A549 (cell line): ENCODE measurements around the gene CFI. TPM values are rescaled to one million over a fixed set of nuclear protein-coding genes. Genes with fewer than 3 reads are reported as not detected.

Experiments
- ATAC-seq, 2 experiments: fragments of 200-7000 bp in 1 of 2; fragments of >200 bp in 1 of 2; cut with Nextera tagmentation in 1 of 2; cut with Tn5 transposase in 1 of 2; 3 replicates each; pipeline versions ENCODE4 v1.8.0 to v1.9.1; 2018 to 2020; ENCODE audit warnings: mild to moderate bottlenecking in 1 of 2, moderate library complexity in 1 of 2
- CTCF ChIA-PET: fragments of 300-600 bp; sonication (Branson Sonifier 250); formaldehyde crosslinking; extraction: SDS; loops from one replicate; lab custom pipeline; 2021; ENCODE audit warnings: antibody characterized with exemption, inconsistent platforms; lab: Yijun Ruan, JAX
- POLR2A ChIA-PET: fragments of 350-600 bp; formaldehyde crosslinking; extraction: SDS; loops from one replicate; lab custom pipeline; 2021; ENCODE audit warnings: antibody characterized with exemption, inconsistent platforms; lab: Yijun Ruan, JAX
- DNase-seq, 2 experiments: peaks; one replicate each; pipeline versions ENCODE4 v3.0.0 to v3.0.0-alpha.2; 2011 to 2016; ENCODE audit warnings: low read depth in 1 of 2, low spot score in 1 of 2
- FAIRE-seq: peaks from 2 replicates; lab custom pipeline; 2011; peaks lifted over from hg19 to GRCh38; lab: Jason Lieb, UNC
- H3K27ac ChIP-seq, 2 experiments: fragments of >200 bp; sonication (Bioruptor Twin); formaldehyde crosslinking; 3 replicates each; pipeline ENCODE4 v1.5.1; 2016 to 2017
- H3K4me1 ChIP-seq: fragments of >200 bp; sonication (Bioruptor Twin); formaldehyde crosslinking; 3 replicates; pipeline ENCODE4 v1.6.1; 2016
- H3K4me2 ChIP-seq: fragments of >200 bp; sonication (Bioruptor Twin); formaldehyde crosslinking; 3 replicates; pipeline ENCODE4 v1.6.1; 2016
- H3K4me3 ChIP-seq: fragments of >200 bp; sonication (Bioruptor Twin); formaldehyde crosslinking; 3 replicates; pipeline ENCODE4 v1.5.1; 2016
- H3K9me3 ChIP-seq: fragments of >200 bp; sonication (Bioruptor Twin); formaldehyde crosslinking; 3 replicates; pipeline ENCODE4 v1.6.1; 2016
- CBX2 ChIP-seq: fragments of 200-600 bp; sonication (generic); IDR thresholded peaks from 2 replicates; pipeline ENCODE4 v1.6.1; 2016; ENCODE audit warnings: low read depth, mild to moderate bottlenecking, borderline replicate concordance
- CEBPB ChIP-seq, 2 experiments: fragments of >200 bp in 1 of 2; sonication (Bioruptor Twin) in 1 of 2; formaldehyde crosslinking in 1 of 2; IDR thresholded peaks; 2 replicates each; pipeline ENCODE4 v1.6.1; 2012 to 2016
- CHD2 ChIP-seq: fragments of 150-350 bp; IDR thresholded peaks from 2 replicates; pipeline ENCODE4 v1.6.1; 2014; ENCODE audit warnings: low read length; ENCODE audit not compliant: partially characterized antibody
- EHF ChIP-seq: fragments of 250-450 bp; sonication (Bioruptor Pico); IDR thresholded peaks from 2 replicates; pipeline ENCODE4 v1.5.0; 2020; ENCODE audit warnings: mild to moderate bottlenecking
- HOXA7 ChIP-seq: fragments of 250-450 bp; sonication (Bioruptor Pico); IDR thresholded peaks from 2 replicates; pipeline ENCODE4 v1.5.0; 2020; ENCODE audit warnings: mild to moderate bottlenecking, moderate library complexity
- HOXB13 ChIP-seq: fragments of 250-450 bp; sonication (Bioruptor Pico); IDR thresholded peaks from 2 replicates; pipeline ENCODE4 v1.5.0; 2020; ENCODE audit warnings: low read depth, mild to moderate bottlenecking, moderate library complexity
- MAFK ChIP-seq: fragments of 450-650 bp; IDR thresholded peaks from 2 replicates; pipeline ENCODE4 v1.6.1; 2014; ENCODE audit not compliant: partially characterized antibody
- NR3C1 ChIP-seq: fragments of >200 bp; sonication (Bioruptor Twin); formaldehyde crosslinking; IDR thresholded peaks from 3 replicates; pipeline ENCODE4 v1.6.1; 2017
- PHF8 ChIP-seq: fragments of 200-600 bp; sonication (generic); IDR thresholded peaks from 2 replicates; pipeline ENCODE4 v1.6.1; 2016; ENCODE audit warnings: low read depth, mild to moderate bottlenecking, antibody characterized with exemption, moderate library complexity, borderline replicate concordance
- RAD21 ChIP-seq, 2 experiments: fragments of >200 bp in 1 of 2; sonication (Bioruptor Twin) in 1 of 2; formaldehyde crosslinking in 1 of 2; IDR thresholded peaks in 1 of 2; conservative IDR thresholded peaks in 1 of 2; 2 replicates in 1 of 2; 3 replicates in 1 of 2; pipeline ENCODE4 v1.6.1; 2012 to 2018; ENCODE audit warnings: inconsistent platforms in 1 of 2
- RCOR1 ChIP-seq: fragments of 150-350 bp; IDR thresholded peaks from 2 replicates; pipeline ENCODE4 v1.6.1; 2014; ENCODE audit warnings: antibody characterized with exemption, low read length, low read depth
- RFX5 ChIP-seq: fragments of 450-650 bp; IDR thresholded peaks from 2 replicates; pipeline ENCODE4 v1.7.1; 2014; ENCODE audit warnings: antibody characterized with exemption, mild to moderate bottlenecking, moderate library complexity
- SMC3 ChIP-seq: fragments of >200 bp; sonication (Bioruptor Twin); formaldehyde crosslinking; IDR thresholded peaks from 3 replicates; pipeline ENCODE4 v1.6.1; 2018; ENCODE audit warnings: inconsistent platforms
- TFCP2L1 ChIP-seq: fragments of 250-450 bp; sonication (Bioruptor Pico); IDR thresholded peaks from 2 replicates; pipeline ENCODE4 v1.5.0; 2021; ENCODE audit warnings: mild to moderate bottlenecking
- ZSCAN20 ChIP-seq: fragments of 250-450 bp; sonication (Bioruptor Pico); IDR thresholded peaks from 2 replicates; pipeline ENCODE4 v1.8.0; 2022; ENCODE audit warnings: mild to moderate bottlenecking, moderate library complexity
- WGBS: methylation state at CpG from one replicate; pipeline ENCODE4 v1.1.6; 2017; ENCODE audit errors: missing lambda C conversion rate; 5-methylcytosine and 5-hydroxymethylcytosine counted together
- polyA plus RNA-seq, 4 experiments: library from polyadenylated mRNA; depleted of rRNA in 3 of 4; stranded (reverse); fragments of >200 nt; fragmentation: RNase III in 1 of 4; extraction: RNeasy Plus Mini Kit Qiagen cat#74134 plus additional on column Dnase treatment in 1 of 4; gene quantifications; 2 replicates in 3 of 4; 3 replicates in 1 of 4; pipeline ENCODE4 v1.2.3, GENCODE V29; 2011 to 2017
- TF ChIP-seq, protein P1 (sequence below): fragments of >200 bp; sonication (Bioruptor Twin); formaldehyde crosslinking; IDR thresholded peaks from 3 replicates; pipeline ENCODE4 v1.5.1; 2016

The CFI gene
- polyA plus RNA-seq, 2 of the 4 experiments (the other 2 are of a cell fraction), result 2.6 to 2.8 TPM

- WGBS, result 5% methylated on average over 4 of the region's 4 CpGs
- no peak overlapping the region for H3K4me2 ChIP-seq
- ChIA-PET POLR2A (no interaction called here), CTCF (interaction anchor here (0.6 to 2.8 kb wide), 10 partner anchors 8 to 382 kb away, joined by 3 to 7 read pairs (median 4); partner anchors contain the start of genes CASP6 and GAR1)
- H3K27ac ChIP-seq, result no peak overlapping the region
- H3K4me1 ChIP-seq, result no peaks in the 10 kb centered on the region
- peak; percentile 22 to 59 for DNase-seq
- H3K9me3 ChIP-seq, result no peaks in the 10 kb centered on the region
- no peak for FAIRE-seq
- no peak overlapping the region for H3K4me3 ChIP-seq
- TF ChIP-seq, protein P1, sequence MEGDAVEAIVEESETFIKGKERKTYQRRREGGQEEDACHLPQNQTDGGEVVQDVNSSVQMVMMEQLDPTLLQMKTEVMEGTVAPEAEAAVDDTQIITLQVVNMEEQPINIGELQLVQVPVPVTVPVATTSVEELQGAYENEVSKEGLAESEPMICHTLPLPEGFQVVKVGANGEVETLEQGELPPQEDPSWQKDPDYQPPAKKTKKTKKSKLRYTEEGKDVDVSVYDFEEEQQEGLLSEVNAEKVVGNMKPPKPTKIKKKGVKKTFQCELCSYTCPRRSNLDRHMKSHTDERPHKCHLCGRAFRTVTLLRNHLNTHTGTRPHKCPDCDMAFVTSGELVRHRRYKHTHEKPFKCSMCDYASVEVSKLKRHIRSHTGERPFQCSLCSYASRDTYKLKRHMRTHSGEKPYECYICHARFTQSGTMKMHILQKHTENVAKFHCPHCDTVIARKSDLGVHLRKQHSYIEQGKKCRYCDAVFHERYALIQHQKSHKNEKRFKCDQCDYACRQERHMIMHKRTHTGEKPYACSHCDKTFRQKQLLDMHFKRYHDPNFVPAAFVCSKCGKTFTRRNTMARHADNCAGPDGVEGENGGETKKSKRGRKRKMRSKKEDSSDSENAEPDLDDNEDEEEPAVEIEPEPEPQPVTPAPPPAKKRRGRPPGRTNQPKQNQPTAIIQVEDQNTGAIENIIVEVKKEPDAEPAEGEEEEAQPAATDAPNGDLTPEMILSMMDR, result peak; percentile 51
- TF ChIP-seq HOXB13 (CRISPR knock-in tag) (no peak), SMC3 (peak; percentile 58), RAD21 (conservative IDR thresholded peaks at IDR 0.05 in 1 of 2, IDR thresholded peaks at IDR 0.05 in 1 of 2) (peak; percentile 53 to 59)
- ATAC-seq, result peak; percentile 80 to 90
These were observed 2.2 kb upstream of the CFI start for GRCh38 chr4:109803924-109804571.

DNA sequence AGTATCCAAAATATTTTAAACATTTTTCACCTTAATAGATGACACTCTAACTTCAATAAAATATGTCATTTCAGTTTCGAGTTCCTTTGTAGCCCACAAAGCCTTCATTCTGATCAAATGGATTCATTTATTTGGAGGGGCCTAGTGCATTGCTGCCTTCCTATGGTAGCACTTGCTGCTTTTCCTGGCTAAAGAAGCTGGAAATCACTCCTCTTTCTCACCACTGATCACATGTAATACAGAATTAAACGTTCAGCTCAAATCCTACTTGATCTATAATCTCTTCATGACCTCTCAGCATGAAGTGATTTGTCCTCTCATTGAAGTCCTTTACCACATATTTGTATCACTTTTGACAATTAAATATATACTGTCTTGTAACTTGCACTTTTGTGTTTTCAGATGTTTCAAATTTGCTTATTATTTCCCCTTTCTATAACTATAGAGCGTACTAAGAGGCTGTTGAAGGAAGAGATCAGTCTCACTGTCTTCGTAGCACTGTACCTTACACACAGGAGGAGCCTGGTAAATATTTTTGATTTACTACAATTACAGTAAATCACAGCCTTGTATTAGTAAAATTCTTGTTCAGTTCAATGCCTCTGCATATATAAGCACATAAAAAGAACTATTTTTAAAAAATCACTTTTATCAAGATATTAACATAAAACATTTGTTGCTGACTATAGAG lies 555 bp downstream of the CFI start:
- DNase-seq (no peak), ATAC-seq (no peak)

DNA sequence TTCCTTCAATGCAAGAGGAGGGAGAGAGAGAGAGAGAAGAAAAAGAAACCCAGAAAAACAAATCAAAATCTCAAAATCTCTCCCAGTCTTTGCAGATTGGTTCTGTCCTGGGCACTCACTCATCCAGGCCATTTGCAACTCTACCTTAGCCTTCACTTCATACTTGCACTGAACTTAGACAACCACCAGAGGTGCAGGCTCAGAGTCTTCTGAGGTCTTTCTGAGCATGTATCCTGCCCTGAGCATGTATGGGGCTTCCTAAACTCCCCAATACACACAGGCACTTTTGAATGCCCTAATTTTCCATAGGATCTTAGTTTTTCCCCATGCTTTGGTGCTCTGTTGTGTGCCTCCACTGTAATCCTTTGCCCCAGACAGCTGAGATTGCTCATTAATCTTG lies 2.9 kb downstream of the CFI start:
- H3K4me3 ChIP-seq, result no peak overlapping the region
- TF ChIP-seq CEBPB (IDR thresholded peaks at IDR 0.05) (no peak), ZSCAN20 (CRISPR knock-in tag) (no peak), RFX5 (no peak), CHD2 (no peak), MAFK (no peak), RCOR1 (no peak), PHF8 (no peak), EHF (no peak), TFCP2L1 (CRISPR knock-in tag) (no peak), HOXB13 (CRISPR knock-in tag) (no peak), CBX2 (no peak), NR3C1 (no peak)
- TF ChIP-seq, all 56 proteins: peak for 0
- FAIRE-seq (no peak), ATAC-seq (peak; percentile 50 to 68; a peak in 3 of 6 replicates), DNase-seq (no peak)
- no peaks in the 10 kb centered on the region for H3K4me1 ChIP-seq
- no peak overlapping the region for H3K4me2 ChIP-seq
- ChIA-PET POLR2A (no interaction called here), CTCF (no interaction called here)
- no peaks in the 10 kb centered on the region for H3K9me3 ChIP-seq
- no peak overlapping the region for H3K27ac ChIP-seq

More for the DNA sequence above, 555 bp downstream of the CFI start:
- Histone ChIP-seq H3K27ac (no peak overlapping the region), H3K4me3 (no peak overlapping the region), H3K4me1 (no peaks in the 10 kb centered on the region), H3K4me2 (peak overlapping the region; percentile 52; the same call in 2 of the 3 replicates), H3K9me3 (no peaks in the 10 kb centered on the region)
- ChIA-PET CTCF (interaction anchor here (0.6 to 1.3 kb wide), 2 partner anchors 379 to 701 kb away, joined by 3 read pairs; no protein-coding TSS in a partner anchor), POLR2A (no interaction called here)
- 45% methylated on average over 4 of the region's 4 CpGs for WGBS
- TF ChIP-seq SMC3 (no peak), HOXA7 (CRISPR knock-in tag) (no peak)
- no peak for FAIRE-seq

GRCh38 chr4:109795059-109795458 lies 6.7 kb downstream of the CFI start:
- ChIA-PET POLR2A (no interaction called here), CTCF (interaction anchor here (1.3 kb wide), 1 partner anchor 9 kb away, joined by 7 read pairs; no protein-coding TSS in a partner anchor)
- ATAC-seq (no peak), DNase-seq (no peak), FAIRE-seq (no peak)
- no peaks in the 10 kb centered on the region for H3K9me3 ChIP-seq
- WGBS, result 14% methylated on average over 2 of the region's 6 CpGs
- no peak overlapping the region for H3K27ac ChIP-seq
- H3K4me2 ChIP-seq, result no peak overlapping the region
- TF ChIP-seq RAD21 (conservative IDR thresholded peaks at IDR 0.05 in 1 of 2, IDR thresholded peaks at IDR 0.05 in 1 of 2), result no peak
- no peaks in the 10 kb centered on the region for H3K4me1 ChIP-seq
- no peak overlapping the region for H3K4me3 ChIP-seq
